H1 (cell line): Measurements from ENCODE around the gene GRIK2. TPM values are rescaled to one million over a fixed set of nuclear protein-coding genes. Genes with fewer than 3 reads are reported as not detected.

Experiments
- ATF2 ChIP-seq: IDR thresholded peaks from 2 replicates; pipeline ENCODE4 v1.6.1; 2012; ENCODE audit warnings: low read length, inconsistent platforms
- EGR1 ChIP-seq: IDR thresholded peaks from 2 replicates; pipeline ENCODE4 v1.6.1; 2011; ENCODE audit warnings: low read depth, low read length, borderline replicate concordance
- TEAD4 ChIP-seq: IDR thresholded peaks from 2 replicates; pipeline ENCODE4 v1.6.1; 2012; ENCODE audit warnings: low read depth, low read length, inconsistent platforms, mixed read lengths
- polyA plus RNA-seq, 7 experiments: library from polyadenylated mRNA; depleted of rRNA in 3 of 7; stranded (reverse) in 5 of 7; unstranded in 2 of 7; fragments of >200 nt in 5 of 7; fragments of 200-250 nt in 2 of 7; gene quantifications; 1 replicate in 5 of 7; 2 replicates in 1 of 7; 4 replicates in 1 of 7; pipeline versions ENCODE4 v1.2.1 to v1.2.3, GENCODE V29; 2011 to 2013; ENCODE audit warnings: missing spikeins in 2 of 7, mixed read lengths in 2 of 7
- total RNA-seq: library from RNA; stranded (reverse); fragmentation: NEBNext Ultra II Directional; extraction: Animal tissue kit (Norgen Biotek cat#: 25700); gene quantifications from 2 replicates; pipeline ENCODE4 v1.2.1, GENCODE V29; 2021

The GRIK2 gene
- total and polyA plus RNA-seq, 2 of the 8 experiments (the other 6 are each of a cell fraction or from before 2014, with no cell fraction given): 1.8 to 2.2 TPM

GRCh38 chr6:101765281-101765680, 371.8 kb downstream of the GRIK2 start (continued):
- TF ChIP-seq ATF2 (no peak), EGR1 (no peak), TEAD4 (no peak)
